GM19455 (cell line): ENCODE data around the gene CDH2.

Source experiments
- ATAC-seq: cut with Tn5 transposase; IDR thresholded peaks from one replicate; pipeline ENCODE4 v1.9.1; 2021; ENCODE audit not compliant: unreplicated experiment

Gene CDH2

GRCh38 chr18:28127763-28128658 lies 48.9 kb downstream of the CDH2 start:
- no peak for ATAC-seq

GRCh38 chr18:28127228-28127627 lies 49.7 kb downstream of the CDH2 start:
- no peak for ATAC-seq

GRCh38 chr18:28126768-28127167 lies 50.2 kb downstream of the CDH2 start:
- no peak for ATAC-seq

- ATAC-seq, result no peak
Measured at GRCh38 chr18:28125051-28125450, 51.9 kb downstream of the CDH2 start.

GRCh38 chr18:28124131-28125029 lies 52.5 kb downstream of the CDH2 start:
- ATAC-seq, result no peak

- no peak for ATAC-seq
Measured at GRCh38 chr18:28123401-28124030, 53.4 kb downstream of the CDH2 start.

GRCh38 chr18:28120828-28121515 lies 56.0 kb downstream of the CDH2 start:
- ATAC-seq, result no peak

- ATAC-seq, result no peak
Measured at GRCh38 chr18:28116461-28116860, 60.5 kb downstream of the CDH2 start.

GRCh38 chr18:28115149-28115550 lies 61.8 kb downstream of the CDH2 start:
- no peak for ATAC-seq

- ATAC-seq, result no peak
Measured at GRCh38 chr18:28114472-28114871, 62.5 kb downstream of the CDH2 start.

GRCh38 chr18:28113271-28114029 lies 63.5 kb downstream of the CDH2 start:
- ATAC-seq, result no peak

- ATAC-seq, result no peak
Measured at GRCh38 chr18:28112056-28112470, 64.9 kb downstream of the CDH2 start.

- ATAC-seq, result no peak
Measured at GRCh38 chr18:28110924-28111323, 66.0 kb downstream of the CDH2 start.

GRCh38 chr18:28109781-28110560 lies 67.0 kb downstream of the CDH2 start:
- no peak for ATAC-seq

GRCh38 chr18:28108814-28109213 lies 68.1 kb downstream of the CDH2 start:
- no peak for ATAC-seq

GRCh38 chr18:28108254-28108653 lies 68.7 kb downstream of the CDH2 start:
- ATAC-seq, result no peak

- no peak for ATAC-seq
Measured at GRCh38 chr18:28099237-28099636, 77.7 kb downstream of the CDH2 start.

- ATAC-seq, result no peak
Measured at GRCh38 chr18:28095631-28096030, 81.3 kb downstream of the CDH2 start.

- ATAC-seq, result no peak
Measured at GRCh38 chr18:28095041-28095440, 81.9 kb downstream of the CDH2 start.
